Spleen (tissue), 7 donors: ENCODE data around the gene OCRL.

Experiments used
- CTCF ChIP-seq, 11 experiments: fragments of 200-600 bp in 7 of 11; fragments of 450-650 bp in 4 of 11; sonication (generic) in 4 of 11; IDR thresholded peaks in 8 of 11; conservative IDR thresholded peaks in 3 of 11; 1 replicate in 7 of 11; 2 replicates in 4 of 11; pipeline versions ENCODE4 v1.4.0 to v1.8.0; 2016 to 2021; ENCODE audit warnings: antibody characterized with exemption in 11 of 11, inconsistent platforms in 4 of 11, mild to moderate bottlenecking in 1 of 11
- POLR2A ChIP-seq, 3 donors: fragments of 450-650 bp; IDR thresholded peaks; one replicate each; pipeline ENCODE4 v1.5.1; 2017; ENCODE audit warnings: antibody characterized with exemption in 3 of 3, mild to moderate bottlenecking in 1 of 3
- donor health status: DM: no; HTN: no; CAD: no; lungs with moderate emphysema.
- donor health status: DM: no; HTN: no; CAD: no.
- donor health status: DM: no; HTN: no; CAD: no.

DNA sequence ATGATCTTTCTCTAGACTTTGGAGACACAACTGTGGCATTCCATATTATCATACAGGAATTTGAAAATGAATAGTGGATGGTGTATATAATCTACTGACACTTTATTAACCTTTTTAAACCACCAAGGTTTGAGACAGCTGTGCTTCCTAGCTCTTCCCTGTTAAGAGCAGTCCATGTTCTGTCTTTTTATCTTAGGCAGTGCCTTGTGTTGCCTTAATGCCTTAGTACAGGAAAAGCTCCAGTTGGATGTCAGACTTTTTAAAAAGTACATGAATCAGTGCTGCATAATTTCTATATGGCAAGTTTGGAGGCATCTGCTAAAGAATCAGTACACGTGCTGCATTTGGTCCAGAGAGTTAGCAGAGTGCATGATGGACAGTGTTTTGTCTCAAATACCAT is 45.1 kb downstream of the OCRL start:
- TF ChIP-seq POLR2A (IDR thresholded peaks at IDR 0.05), result no peak
- no peak for TF ChIP-seq CTCF (IDR thresholded peaks at IDR 0.05 in 8 of 11, conservative IDR thresholded peaks at IDR 0.05 in 3 of 11)
